Lung (tissue), 12 donors: Measurements from ENCODE around the gene MRPL57. TPM values are rescaled to one million over a fixed set of nuclear protein-coding genes. Genes with fewer than 3 reads are reported as not detected.
"Not testable (repeated sequence)": the region's sequence is repeated elsewhere in the genome, so short reads cannot be mapped to it uniquely, and the experiment has no call there.

ENCODE experiments used
- ATAC-seq: fragments of 200-7000 bp; cut with Tn5 transposase; one replicate; pipeline ENCODE4 v1.9.1; 2020; ENCODE audit warnings: moderate number of reproducible peaks; ENCODE audit not compliant: insufficient read depth, low FRiP score
- DNase-seq, 3 donors: peaks; one replicate each; pipeline ENCODE4 v3.0.0-alpha.2; 2013 to 2017
- H3K27ac ChIP-seq, 2 donors: one replicate each; pipeline ENCODE4 v1.5.1; 2013; ENCODE audit warnings: mild to moderate bottlenecking in 2 of 2, moderate library complexity in 2 of 2, control low read depth in 1 of 2, inconsistent platforms in 1 of 2, low read depth in 1 of 2, low read length in 1 of 2
- H3K27me3 ChIP-seq, 3 donors: one replicate each; pipeline ENCODE4 v1.5.1; 2013; ENCODE audit warnings: low read length in 2 of 3; ENCODE audit not compliant: control insufficient read depth in 3 of 3, insufficient read depth in 3 of 3
- H3K36me3 ChIP-seq, 4 donors: one replicate each; pipeline ENCODE4 v1.5.1; 2013; ENCODE audit warnings: low read length in 4 of 4, mild to moderate bottlenecking in 1 of 4, moderate library complexity in 1 of 4; ENCODE audit not compliant: control insufficient read depth in 4 of 4, insufficient read depth in 4 of 4
- H3K4me1 ChIP-seq, 5 donors: one replicate each; pipeline ENCODE4 v1.5.1; 2013; ENCODE audit warnings: low read length in 5 of 5, mild to moderate bottlenecking in 2 of 5, moderate library complexity in 1 of 5; ENCODE audit not compliant: control insufficient read depth in 5 of 5, insufficient read depth in 5 of 5
- H3K4me3 ChIP-seq: one replicate; pipeline ENCODE4 v1.5.1; 2013; ENCODE audit warnings: mild to moderate bottlenecking, control low read depth, moderate library complexity
- H3K9ac ChIP-seq, 2 donors: one replicate each; pipeline ENCODE4 v1.5.1; 2013; ENCODE audit warnings: low read length in 2 of 2, control low read depth in 1 of 2; ENCODE audit not compliant: insufficient read depth in 1 of 2
- H3K9me3 ChIP-seq, 4 donors: one replicate each; pipeline ENCODE4 v1.5.1; 2013; ENCODE audit warnings: low read length in 3 of 4, mild to moderate bottlenecking in 1 of 4, moderate library complexity in 1 of 4; ENCODE audit not compliant: control insufficient read depth in 4 of 4, insufficient read depth in 3 of 4
- CTCF ChIP-seq: IDR thresholded peaks from 2 replicates; pipeline ENCODE4 v1.5.1; 2012; ENCODE audit warnings: mild to moderate bottlenecking; ENCODE audit errors: control extremely low read depth, extremely low read depth
- WGBS, 2 donors: extraction: QIAGEN DNeasy Blood & Tissue Kit; methylation state at CpG; one replicate each; pipeline ENCODE4 v1.1.7; 2013; 5-methylcytosine and 5-hydroxymethylcytosine counted together
- polyA plus RNA-seq, 2 donors: library from polyadenylated mRNA; stranded (reverse); fragments of 200-250 nt; gene quantifications; one replicate each; pipeline ENCODE4 v1.2.1, GENCODE V29; 2013
- total RNA-seq, 2 donors: library from RNA; depleted of rRNA in 1 of 2; stranded (reverse); fragments of >200 nt in 1 of 2; gene quantifications; one replicate each; pipeline ENCODE4 v1.2.1, GENCODE V29; 2014 to 2021
- donor health status: control.
- donor health status: control.
- donor health status: Bipolar disorder and iron deficiency.
- donor health status: healthy.
- donor health status: DM: yes; HTN: yes; CAD: no.

The MRPL57 gene
- total and polyA plus RNA-seq, 4 donors = 14.8 to 39.5 (median 20.5) TPM

- not testable (repeated sequence) for ATAC-seq, H3K27ac ChIP-seq, H3K4me1 ChIP-seq, H3K36me3 ChIP-seq, H3K9ac ChIP-seq, DNase-seq, H3K4me3 ChIP-seq, H3K9me3 ChIP-seq, H3K27me3 ChIP-seq
- WGBS, 2 donors = 81 to 83% methylated on average over 3 to 4 of the region's 4 CpGs
These were observed 21.9 kb downstream of the MRPL57 start for GRCh38 chr13:21198391-21198790.

- not testable (repeated sequence) for ATAC-seq, H3K4me1 ChIP-seq, H3K4me3 ChIP-seq, H3K36me3 ChIP-seq, H3K9ac ChIP-seq, H3K27ac ChIP-seq, H3K27me3 ChIP-seq, H3K9me3 ChIP-seq, DNase-seq
These were observed 25.2 kb downstream of the MRPL57 start for GRCh38 chr13:21201456-21202190.

- Histone ChIP-seq H3K36me3 (no peaks in the 10 kb centered on the region), H3K9me3 (no peaks in the 10 kb centered on the region), H3K27ac (no peak overlapping the region), H3K27me3 (no peaks in the 10 kb centered on the region), H3K9ac (no peak overlapping the region), H3K4me3 (no peak overlapping the region), H3K4me1 (no peaks in the 10 kb centered on the region)
- peak in 1 of 3 donors; percentile 14 for DNase-seq
- 58 to 63% methylated on average over 3 of the region's 3 CpGs for WGBS, 2 donors
- no peak for TF ChIP-seq CTCF
- no peak for ATAC-seq
These were observed 26.5 kb downstream of the MRPL57 start for GRCh38 chr13:21202767-21203531.

- Histone ChIP-seq H3K27ac (no peak overlapping the region), H3K9me3 (peaks cover 0 to 7% (median 0%) of the 10 kb centered on the region in 4 donors), H3K27me3 (no peaks in the 10 kb centered on the region), H3K4me3 (no peak overlapping the region), H3K4me1 (no peaks in the 10 kb centered on the region), H3K36me3 (no peaks in the 10 kb centered on the region), H3K9ac (no peak overlapping the region)
- DNase-seq (peak; percentile 20 to 65 (median 27)), ATAC-seq (no peak)
- WGBS, 2 donors = 63 to 81% methylated on average over 3 of the region's 3 CpGs
- TF ChIP-seq CTCF = no peak
These were observed 32.2 kb downstream of the MRPL57 start for GRCh38 chr13:21208652-21209154.
